Stimulated activated CD8-positive, alpha-beta memory T cell treated with anti-CD3 and anti-CD28 coated beads, Interleukin-7, amount 100 ng/mL, for 24 hours (primary cell): ENCODE data around the gene PEPD.

Experiments
- DNase-seq: peaks from one replicate; pipeline ENCODE4 v3.0.0-alpha.2; 2020; ENCODE audit warnings: low read depth

PEPD gene

DNA sequence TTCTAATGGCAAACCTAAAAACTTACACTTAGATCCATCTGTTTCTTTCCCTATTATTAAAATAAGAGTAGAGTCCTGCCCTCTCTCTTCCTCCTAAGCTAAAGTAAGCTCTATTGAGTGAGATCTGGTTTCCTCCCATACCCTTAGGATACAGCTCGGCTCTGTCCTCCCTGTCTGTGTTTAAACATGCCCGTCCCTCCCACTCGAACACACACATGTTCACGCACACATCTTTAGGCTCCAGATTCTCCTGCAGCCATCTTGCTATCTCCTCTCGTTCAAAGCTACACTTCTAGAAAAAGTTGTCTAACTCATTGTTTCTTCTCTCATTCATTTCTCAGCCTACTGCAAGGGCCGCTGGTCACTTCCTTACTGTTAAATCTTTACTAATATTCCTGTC lies 163.2 kb downstream of the PEPD start:
- DNase-seq: no peak

DNA sequence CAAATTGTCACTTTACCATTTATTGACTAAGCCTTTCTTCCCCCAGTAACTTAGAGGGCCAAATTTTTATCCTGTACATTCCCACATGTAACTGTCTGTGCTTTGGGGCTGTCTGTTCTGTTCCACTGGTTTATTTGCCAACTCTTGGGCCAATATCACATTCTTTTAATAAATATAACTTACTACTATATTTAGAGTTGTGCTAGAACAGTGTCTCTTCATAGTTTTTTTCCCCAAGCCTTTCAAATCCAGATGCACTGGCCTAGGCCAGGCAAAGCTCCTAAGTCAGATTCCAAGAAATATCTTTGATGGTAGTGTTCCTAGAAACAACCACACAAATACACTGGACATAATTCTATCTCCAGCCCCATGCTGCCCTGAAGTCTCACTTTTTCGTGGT lies 164.0 kb downstream of the PEPD start:
- no peak for DNase-seq

DNA sequence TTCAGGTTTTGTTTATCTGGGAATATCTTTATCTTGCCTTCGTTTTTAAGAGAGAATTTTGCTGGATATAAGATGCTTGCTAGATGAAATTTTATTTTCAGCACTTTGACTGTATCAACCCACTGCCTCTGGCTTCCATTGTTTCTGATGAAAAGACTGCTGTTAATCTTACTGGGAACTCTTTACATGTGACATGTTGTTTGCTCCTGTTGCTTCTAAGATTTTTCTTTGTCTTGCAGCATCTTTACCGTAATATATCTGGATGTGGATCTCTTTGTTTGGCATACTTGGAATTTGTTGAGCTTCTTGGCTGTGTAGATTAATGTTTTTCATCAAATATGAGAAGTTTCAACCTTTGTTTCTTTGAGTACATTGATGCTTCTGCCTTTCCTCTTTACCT lies 166.1 kb downstream of the PEPD start:
- no peak for DNase-seq

DNA sequence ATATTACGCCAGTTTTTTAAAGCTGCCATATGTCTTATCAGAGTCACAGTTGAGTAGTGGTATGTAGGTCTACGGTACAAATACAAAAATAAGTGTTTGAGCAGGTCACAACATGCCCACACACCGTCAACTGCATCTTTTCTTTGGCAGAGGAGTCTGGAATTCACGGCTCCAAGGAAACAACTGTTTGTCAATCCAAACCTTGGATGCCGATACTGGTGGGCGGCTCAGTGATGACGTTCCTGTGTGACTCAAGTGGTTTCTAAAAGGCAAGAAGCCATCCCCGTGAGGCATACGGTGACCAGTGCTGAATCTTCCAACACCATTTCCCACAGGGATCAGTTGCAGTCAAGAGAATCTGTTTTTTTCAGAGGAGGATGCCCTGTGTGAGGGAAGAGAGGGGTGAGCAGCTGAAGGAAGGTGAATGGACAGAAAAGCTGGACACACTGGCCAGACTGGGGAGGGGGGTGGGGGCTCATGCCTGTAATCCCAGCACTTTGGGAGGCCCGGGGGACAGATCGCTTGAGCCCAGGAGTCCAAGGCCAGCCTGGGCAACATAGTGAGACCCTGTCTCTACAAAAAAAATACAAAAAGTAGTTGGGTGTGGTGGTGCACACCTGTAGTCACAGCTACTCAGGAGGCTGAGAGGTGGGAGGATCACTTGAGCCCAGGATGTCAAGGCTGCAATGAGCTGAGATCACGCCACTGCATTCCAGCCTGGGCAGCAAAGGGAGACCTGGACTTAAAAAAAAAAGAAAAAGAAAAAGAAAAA lies 170.9 kb downstream of the PEPD start:
- no peak for DNase-seq

DNA sequence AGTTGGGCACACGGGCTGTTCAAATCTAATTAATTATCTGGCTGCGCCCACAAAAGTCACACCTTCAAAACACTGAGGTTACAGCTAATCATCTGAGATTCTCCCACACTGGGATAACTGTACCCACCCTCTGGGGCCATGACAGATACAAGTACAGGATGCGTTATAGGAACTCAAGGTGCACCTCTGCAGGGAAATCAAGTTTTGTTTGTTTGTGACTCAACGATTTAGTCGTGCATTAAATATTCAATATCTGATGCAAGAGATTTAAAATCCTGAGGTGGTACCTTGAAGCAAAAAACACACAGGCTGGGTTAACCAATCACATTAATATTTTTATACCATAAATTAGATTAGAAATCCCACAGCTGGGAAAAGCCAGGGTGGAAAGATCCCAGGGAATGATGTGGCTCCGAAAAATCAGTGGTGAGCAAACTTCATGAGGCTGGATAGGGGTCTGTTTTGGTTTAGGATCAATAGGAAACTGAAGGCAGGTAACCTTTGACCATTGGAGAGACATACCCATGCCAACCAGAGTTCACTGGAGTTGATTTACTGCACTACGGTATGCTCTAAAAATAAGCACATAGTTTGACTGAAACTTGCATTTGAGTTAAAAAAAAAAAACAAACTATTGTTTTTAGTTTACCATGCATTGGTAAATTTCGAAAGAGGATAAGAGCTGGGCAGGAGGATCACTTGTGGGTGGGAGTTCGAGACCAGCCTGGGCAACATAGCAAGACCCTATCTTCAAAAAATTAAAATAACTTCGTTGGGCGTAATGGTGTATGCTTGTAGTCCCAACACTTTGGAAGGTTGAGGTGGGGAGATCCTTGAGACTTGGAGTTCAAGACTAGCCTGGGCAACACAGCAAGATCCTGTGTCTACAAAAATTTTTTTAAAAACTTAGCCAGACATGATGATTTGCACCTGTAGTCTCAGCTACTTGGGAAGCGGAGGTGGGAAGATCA lies 172.0 kb downstream of the PEPD start:
- no peak for DNase-seq

DNA sequence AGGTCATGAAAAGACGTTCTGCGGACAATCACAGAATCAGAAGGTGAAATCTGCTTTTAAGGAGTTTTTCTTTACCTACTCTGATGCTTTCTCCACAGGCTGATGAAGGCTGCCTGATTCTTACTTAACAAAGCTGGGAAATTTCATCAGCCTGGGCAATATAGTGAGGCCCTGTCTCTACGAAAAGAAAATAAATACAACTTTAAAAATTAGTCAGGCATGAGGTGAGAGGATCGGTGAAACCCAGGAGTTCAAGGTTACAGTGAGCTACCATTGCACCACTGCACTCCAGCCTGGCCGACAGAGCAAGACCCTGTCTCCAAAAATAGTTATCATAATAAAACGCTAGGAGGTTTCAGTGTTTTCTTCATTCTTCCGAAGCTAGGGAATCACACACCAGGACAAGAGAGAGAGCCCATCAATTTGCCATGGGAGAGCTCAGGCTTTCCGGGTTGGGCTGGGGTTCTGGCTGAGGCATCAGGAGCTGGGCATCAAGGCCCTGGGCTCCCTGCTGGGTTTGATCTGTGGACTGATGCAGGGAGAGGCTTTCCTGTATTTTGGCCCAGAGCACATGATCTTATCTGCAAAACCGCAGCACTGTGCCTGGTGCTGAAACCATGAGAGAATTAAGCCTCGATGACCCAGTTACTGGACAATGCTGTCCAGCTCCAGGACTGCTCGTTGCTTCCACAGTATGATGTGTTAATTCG lies 173.1 kb downstream of the PEPD start:
- no peak for DNase-seq

- DNase-seq: no peak
Observed at GRCh38 chr19:33347300-33347699, 174.3 kb downstream of the PEPD start.

- DNase-seq: no peak
Observed at GRCh38 chr19:33346665-33347064, 174.9 kb downstream of the PEPD start.

- DNase-seq: no peak
Observed at GRCh38 chr19:33345163-33345562, 176.4 kb downstream of the PEPD start.

GRCh38 chr19:33344573-33344925 lies 177.0 kb downstream of the PEPD start:
- DNase-seq: no peak

DNA sequence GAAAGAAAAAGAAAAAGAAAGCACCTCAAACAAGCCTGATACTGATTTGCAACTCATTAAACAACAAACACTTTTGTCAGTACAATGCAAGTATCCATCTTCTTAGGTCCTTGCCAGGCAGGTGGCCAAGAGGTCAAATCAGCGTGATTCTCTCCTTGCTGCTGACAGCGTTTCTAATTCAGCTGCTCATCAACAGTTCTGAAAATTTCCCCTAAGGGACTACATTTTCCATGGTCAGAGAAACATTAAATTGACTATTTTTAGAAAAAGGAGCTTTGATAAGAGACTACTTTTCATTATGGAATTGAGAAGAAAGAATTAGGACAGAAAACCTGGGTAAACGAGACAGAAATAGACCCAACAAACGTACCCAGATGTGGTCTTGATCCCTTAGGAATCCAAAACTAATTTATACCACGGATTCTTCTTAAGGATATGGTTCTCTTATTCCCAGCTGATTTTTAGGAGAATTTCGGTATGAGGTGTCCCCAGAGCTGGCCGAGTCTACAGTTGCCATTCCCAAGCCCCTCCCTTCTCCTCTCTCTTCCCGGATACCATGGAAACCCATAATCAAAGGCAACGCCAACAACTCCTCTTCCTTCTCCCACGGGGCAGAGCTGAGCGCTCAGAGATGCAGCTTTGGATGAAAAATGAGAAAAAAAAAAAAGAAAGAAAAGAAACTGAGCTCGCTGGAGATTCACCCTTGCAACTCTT lies 177.6 kb downstream of the PEPD start:
- DNase-seq: no peak

DNA sequence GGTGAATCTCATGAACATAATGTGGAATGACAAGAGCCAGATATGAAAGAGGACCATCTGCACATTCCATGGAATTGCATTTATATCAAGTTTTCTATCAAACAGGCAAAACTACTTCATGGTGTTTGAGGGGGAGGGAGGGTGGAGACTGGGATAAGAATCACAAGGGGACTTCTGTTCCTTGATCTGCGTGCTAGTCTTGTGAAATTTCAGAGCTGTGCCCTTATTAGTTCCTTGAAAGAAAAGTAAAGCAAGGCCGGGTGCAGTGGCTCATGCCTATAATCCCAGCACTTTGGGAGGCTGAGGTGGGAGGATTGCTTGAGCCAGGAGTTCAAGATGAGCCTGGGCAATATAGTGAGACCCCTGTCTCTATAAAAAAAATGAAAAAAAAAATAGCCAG lies 178.3 kb downstream of the PEPD start:
- DNase-seq: no peak

- no peak for DNase-seq
Observed at GRCh38 chr19:33340991-33341390, 180.6 kb downstream of the PEPD start.

- DNase-seq: no peak
Observed at GRCh38 chr19:33339016-33339984, 182.3 kb downstream of the PEPD start.
